ENCODE data around the gene RIN2. TPM values are rescaled to one million over a fixed set of nuclear protein-coding genes. Genes with fewer than 3 reads are reported as not detected.

RIN2 gene
- polyA plus RNA-seq, 1 donor (not counting 4 experiments of a cell fraction or from before 2014, with no cell fraction given), result 40.1 TPM

GRCh38 chr20:19777981-19778380 lies 19.9 kb downstream of the RIN2 start:
- no peak for DNase-seq (ENCODE audit: low read depth, low spot score)
- no peak overlapping the region for H3K4me3 ChIP-seq (ENCODE audit: control insufficient read depth in 2 of 3, extremely low read depth in 1 of 3, insufficient read depth in 2 of 3, low read depth in 1 of 3, low read length in 3 of 3)
- H3K27me3 ChIP-seq (ENCODE audit: control insufficient read depth, extremely low read depth, insufficient read depth, low read length), result no peaks in the 10 kb centered on the region
- H3K9ac ChIP-seq (ENCODE audit: control insufficient read depth, extremely low read depth, insufficient read depth, low read length), result no peak overlapping the region
- H3K9me1 ChIP-seq (ENCODE audit: control insufficient read depth, extremely low read depth, insufficient read depth, low read length), result no peaks in the 10 kb centered on the region
- H3K4me2 ChIP-seq (ENCODE audit: control insufficient read depth, extremely low read depth, insufficient read depth, low read depth, low read length), result no peak overlapping the region
- H3K36me3 ChIP-seq (ENCODE audit: control insufficient read depth in 2 of 2, extremely low read depth in 1 of 2, insufficient read depth in 2 of 2, low read length in 2 of 2), result no peaks in the 10 kb centered on the region
- TF ChIP-seq EZH2 (IDR thresholded peaks at IDR 0.05; ENCODE audit: low read length), result no peak
- TF ChIP-seq CTCF (optimal IDR thresholded peaks at IDR 0.05 in 1 of 3, IDR thresholded peaks at IDR 0.05 in 1 of 3, conservative IDR thresholded peaks at IDR 0.05 in 1 of 3; ENCODE audit: extremely low read depth in 1 of 3, insufficient read depth in 2 of 3, low read length in 3 of 3), result no peak
- no peak overlapping the region for H3K27ac ChIP-seq (ENCODE audit: control insufficient read depth, insufficient read depth, low read length)
- H3K4me1 ChIP-seq (ENCODE audit: control insufficient read depth, extremely low read depth, insufficient read depth, low read length), result no peaks in the 10 kb centered on the region
- no peaks in the 10 kb centered on the region for H3K9me3 ChIP-seq (ENCODE audit: control insufficient read depth, low read depth, low read length)
- H3K79me2 ChIP-seq (ENCODE audit: control insufficient read depth, insufficient read depth, low read length), result no peaks in the 10 kb centered on the region
- no peak overlapping the region for H2AFZ ChIP-seq (ENCODE audit: control insufficient read depth, low read length)
- H4K20me1 ChIP-seq (ENCODE audit: control insufficient read depth, extremely low read depth, insufficient read depth, low read length), result no peaks in the 10 kb centered on the region
- dilution Hi-C loops (cut with MboI; ENCODE audit: extremely low pct_ligation_motif_present, low sequenced_read_pairs), result no loop called here
- no peak for FAIRE-seq

DNA sequence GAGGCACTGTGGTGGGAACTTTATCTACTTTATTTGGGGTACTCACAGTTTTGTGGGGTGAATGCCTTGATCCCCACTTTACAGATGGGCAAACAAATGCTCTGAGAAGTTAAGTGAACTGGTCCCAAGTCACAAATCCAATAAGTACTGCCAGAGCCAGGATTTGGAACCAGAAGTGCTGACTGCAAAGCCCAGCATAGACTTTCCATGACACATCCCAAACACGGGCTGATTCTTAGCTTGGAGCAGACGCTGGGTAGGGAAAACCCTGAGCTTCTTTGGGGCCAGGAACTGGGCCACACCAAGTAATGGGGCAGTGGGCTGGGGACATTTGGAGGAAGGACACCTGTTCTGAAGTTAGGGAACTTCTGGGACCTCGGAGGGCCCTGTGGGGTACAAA lies 20.3 kb downstream of the RIN2 start:
- Histone ChIP-seq H3K9ac (ENCODE audit: control insufficient read depth, extremely low read depth, insufficient read depth, low read length) (no peak overlapping the region), H3K27ac (ENCODE audit: control insufficient read depth, insufficient read depth, low read length) (no peak overlapping the region), H3K9me3 (ENCODE audit: control insufficient read depth, low read depth, low read length) (no peaks in the 10 kb centered on the region), H2AFZ (ENCODE audit: control insufficient read depth, low read length) (no peak overlapping the region), H3K79me2 (ENCODE audit: control insufficient read depth, insufficient read depth, low read length) (no peaks in the 10 kb centered on the region), H3K4me1 (ENCODE audit: control insufficient read depth, extremely low read depth, insufficient read depth, low read length) (peaks cover under 1% of the 10 kb centered on the region), H3K9me1 (ENCODE audit: control insufficient read depth, extremely low read depth, insufficient read depth, low read length) (no peaks in the 10 kb centered on the region), H3K4me3 (ENCODE audit: control insufficient read depth in 2 of 3, extremely low read depth in 1 of 3, insufficient read depth in 2 of 3, low read depth in 1 of 3, low read length in 3 of 3) (no peak overlapping the region), H3K36me3 (ENCODE audit: control insufficient read depth in 2 of 2, extremely low read depth in 1 of 2, insufficient read depth in 2 of 2, low read length in 2 of 2) (no peaks in the 10 kb centered on the region), H3K4me2 (ENCODE audit: control insufficient read depth, extremely low read depth, insufficient read depth, low read depth, low read length) (no peak overlapping the region), H4K20me1 (ENCODE audit: control insufficient read depth, extremely low read depth, insufficient read depth, low read length) (no peaks in the 10 kb centered on the region), H3K27me3 (ENCODE audit: control insufficient read depth, extremely low read depth, insufficient read depth, low read length) (no peaks in the 10 kb centered on the region)
- DNase-seq (ENCODE audit: low read depth, low spot score) (no peak), FAIRE-seq (no peak)
- no peak for TF ChIP-seq EZH2 (IDR thresholded peaks at IDR 0.05; ENCODE audit: low read length)
- TF ChIP-seq CTCF (optimal IDR thresholded peaks at IDR 0.05 in 1 of 3, IDR thresholded peaks at IDR 0.05 in 1 of 3, conservative IDR thresholded peaks at IDR 0.05 in 1 of 3; ENCODE audit: extremely low read depth in 1 of 3, insufficient read depth in 2 of 3, low read length in 3 of 3), result no peak
- dilution Hi-C loops (cut with MboI; ENCODE audit: extremely low pct_ligation_motif_present, low sequenced_read_pairs), result no loop called here

Data from keratinocyte (primary cell).